GM23338 (cell line): ENCODE data around the gene LYZL1. TPM values are rescaled to one million over a fixed set of nuclear protein-coding genes. Genes with fewer than 3 reads are reported as not detected.

Experiments used
- ATAC-seq: fragments of 200-7000 bp; cut with Tn5 transposase; 3 replicates; pipeline ENCODE4 v1.9.1; 2020
- DNase-seq: peaks from one replicate; pipeline ENCODE4 v3.0.0-alpha.2; 2015; ENCODE audit warnings: low spot score
- H2AFZ ChIP-seq: fragments of 200-600 bp; sonication (generic); 2 replicates; pipeline ENCODE4 v1.8.0; 2016; ENCODE audit warnings: antibody characterized with exemption, mild to moderate bottlenecking, moderate library complexity
- H3F3A ChIP-seq: fragments of 200-600 bp; sonication (generic); replicated peaks from 2 replicates; pipeline ENCODE4 v1.8.0; 2017; ENCODE audit warnings: antibody characterized with exemption, mixed run types, low read depth
- H3K27ac ChIP-seq: fragments of 200-600 bp; sonication (generic); 2 replicates; pipeline ENCODE4 v1.6.1; 2016; ENCODE audit warnings: low read depth
- H3K27me3 ChIP-seq: fragments of 200-600 bp; sonication (generic); 2 replicates; pipeline ENCODE4 v1.8.0; 2016; ENCODE audit warnings: mild to moderate bottlenecking, mixed run types, moderate library complexity; ENCODE audit not compliant: insufficient read depth
- H3K36me3 ChIP-seq: fragments of 200-600 bp; sonication (generic); 2 replicates; pipeline ENCODE4 v1.8.0; 2016; ENCODE audit warnings: mild to moderate bottlenecking; ENCODE audit not compliant: insufficient read depth
- H3K4me1 ChIP-seq: fragments of 200-600 bp; sonication (generic); 2 replicates; pipeline ENCODE4 v1.8.0; 2016; ENCODE audit warnings: mild to moderate bottlenecking, moderate library complexity; ENCODE audit not compliant: insufficient read depth
- H3K4me2 ChIP-seq: fragments of 200-600 bp; sonication (generic); 2 replicates; pipeline ENCODE4 v1.7.1; 2017; ENCODE audit warnings: mixed run types
- H3K4me3 ChIP-seq: fragments of 200-600 bp; sonication (generic); 2 replicates; pipeline ENCODE4 v1.6.1; 2016; ENCODE audit warnings: mixed run types
- H3K79me2 ChIP-seq: fragments of 200-600 bp; sonication (generic); replicated peaks from 2 replicates; pipeline ENCODE4 v1.8.0; 2017; ENCODE audit warnings: mild to moderate bottlenecking; ENCODE audit not compliant: insufficient read depth
- H3K9me2 ChIP-seq: fragments of 200-600 bp; sonication (generic); 2 replicates; pipeline ENCODE4 v1.8.0; 2017; ENCODE audit not compliant: insufficient read depth
- H4K20me1 ChIP-seq: fragments of 200-600 bp; sonication (generic); replicated peaks from 2 replicates; pipeline ENCODE4 v1.8.0; 2017; ENCODE audit warnings: mild to moderate bottlenecking; ENCODE audit not compliant: insufficient read depth
- H3K27ac Mint-ChIP-seq: 2 replicates; pipeline ENCODE4 v1.8.0; 2020; ENCODE audit warnings: inconsistent platforms, mild to moderate bottlenecking, moderate library complexity, mixed read lengths
- H3K27me3 Mint-ChIP-seq: 3 replicates; pipeline ENCODE4 v1.8.0; 2022; ENCODE audit warnings: low read depth, mild to moderate bottlenecking, moderate library complexity, mixed read lengths, inconsistent platforms; ENCODE audit not compliant: insufficient read depth, poor library complexity
- H3K36me3 Mint-ChIP-seq: 3 replicates; pipeline ENCODE4 v1.8.0; 2021; ENCODE audit warnings: low read depth, mild to moderate bottlenecking, inconsistent platforms, moderate library complexity, mixed read lengths
- H3K4me1 Mint-ChIP-seq: 3 replicates; pipeline ENCODE4 v1.8.0; 2020; ENCODE audit warnings: mild to moderate bottlenecking, inconsistent platforms, mixed read lengths
- H3K4me3 Mint-ChIP-seq: 3 replicates; pipeline ENCODE4 v1.8.0; 2021; ENCODE audit warnings: moderate library complexity, mild to moderate bottlenecking, inconsistent platforms, mixed read lengths
- H3K9me3 Mint-ChIP-seq: 3 replicates; pipeline ENCODE4 v1.8.0; 2020; ENCODE audit warnings: moderate library complexity, mild to moderate bottlenecking, inconsistent platforms, mixed read lengths
- CTCF ChIP-seq, 2 experiments: fragments of 200-600 bp in 1 of 2; sonication (generic) in 1 of 2; conservative IDR thresholded peaks; 2 replicates each; pipeline versions ENCODE4 v1.5.1 to v1.6.1; 2016 to 2017; ENCODE audit warnings: antibody characterized with exemption in 2 of 2, low read depth in 2 of 2, mild to moderate bottlenecking in 2 of 2, moderate library complexity in 1 of 2
- ETS1 ChIP-seq: IDR thresholded peaks from 2 replicates; pipeline ENCODE4 v1.6.1; 2016; ENCODE audit warnings: antibody characterized with exemption
- EZH2 ChIP-seq: fragments of 200-600 bp; sonication (generic); IDR thresholded peaks from one replicate; pipeline ENCODE4 v1.8.0; 2017; ENCODE audit warnings: antibody characterized with exemption, mild to moderate bottlenecking, low read depth; ENCODE audit not compliant: unreplicated experiment
- EZH2phosphoT487 ChIP-seq: fragments of 200-600 bp; sonication (generic); IDR thresholded peaks from one replicate; pipeline ENCODE4 v1.8.1; 2018; ENCODE audit warnings: antibody characterized with exemption; ENCODE audit not compliant: unreplicated experiment
- NANOG ChIP-seq: IDR thresholded peaks from 2 replicates; pipeline ENCODE4 v1.6.1; 2016; ENCODE audit warnings: antibody characterized with exemption, borderline replicate concordance
- POLR2AphosphoS5 ChIP-seq: IDR thresholded peaks from 2 replicates; pipeline ENCODE4 v1.6.1; 2016; ENCODE audit warnings: antibody characterized with exemption, low read depth
- REST ChIP-seq: IDR thresholded peaks from one replicate; pipeline ENCODE4 v1.6.1; 2018; ENCODE audit warnings: antibody characterized with exemption; ENCODE audit not compliant: unreplicated experiment
- ZNF114 ChIP-seq: fragments of 250-450 bp; sonication (Bioruptor Pico); IDR thresholded peaks from 2 replicates; pipeline ENCODE4 v1.5.0; 2020; ENCODE audit warnings: mild to moderate bottlenecking, moderate library complexity
- ZNF331 ChIP-seq: fragments of 250-450 bp; sonication (Bioruptor Pico); IDR thresholded peaks from 2 replicates; pipeline ENCODE4 v1.5.0; 2020; ENCODE audit warnings: low read depth, mild to moderate bottlenecking, moderate library complexity
- ZNF462 ChIP-seq: fragments of 250-450 bp; sonication (Bioruptor Pico); IDR thresholded peaks from 2 replicates; pipeline ENCODE4 v1.5.0; 2020; ENCODE audit warnings: mild to moderate bottlenecking, moderate library complexity
- polyA plus RNA-seq: library from polyadenylated mRNA; unstranded; fragments of >200 nt; fragmentation: Nextera tagmentation; extraction: Ambion mirVana; gene quantifications from 2 replicates; pipeline ENCODE4 v1.2.1, GENCODE V29; 2016
- total RNA-seq: library from RNA; depleted of rRNA; stranded (reverse); fragments of >200 nt; shearing (Covaris generic); gene quantifications from 2 replicates; pipeline ENCODE4 v1.2.3, GENCODE V29; 2014

LYZL1 gene
- total and polyA plus RNA-seq, 2 experiments from 2014 or later = not detected

GRCh38 chr10:29266641-29267040 is 22.2 kb upstream of the LYZL1 start:
- Mint-ChIP-seq H3K9me3 (peaks cover 11% of the 10 kb centered on the region; the same call in 2 of the 3 replicates), H3K27ac (no peak overlapping the region), H3K4me3 (no peak overlapping the region), H3K27me3 (no peaks in the 10 kb centered on the region), H3K36me3 (peaks cover 10% of the 10 kb centered on the region), H3K4me1 (peaks cover 9% of the 10 kb centered on the region; the same call in 2 of the 3 replicates)
- no peak overlapping the region for H3K4me3 ChIP-seq
- ATAC-seq = peak; percentile 76
- no peak overlapping the region for H3K4me2 ChIP-seq
- no peak overlapping the region for H3K27ac ChIP-seq
- no peak for TF ChIP-seq REST
- TF ChIP-seq ZNF114 (CRISPR knock-in tag) = no peak
- no peak for TF ChIP-seq CTCF (conservative IDR thresholded peaks at IDR 0.05; ENCODE audit: low read depth in 2 of 2)
- TF ChIP-seq ZNF331 (CRISPR knock-in tag) = no peak
- no peak for TF ChIP-seq ZNF462 (CRISPR knock-in tag)
- TF ChIP-seq EZH2 = no peak
- TF ChIP-seq POLR2AphosphoS5 = no peak
- no peak for TF ChIP-seq EZH2phosphoT487
- TF ChIP-seq ETS1 = no peak
- no peak for TF ChIP-seq NANOG
- 0 out of 2 replicates have a peak, but pooled peaks cover 4% of the 10 kb centered on the region for H3K9me2 ChIP-seq
- no peaks in the 10 kb centered on the region for H3F3A ChIP-seq
- H3K36me3 ChIP-seq = no peaks in the 10 kb centered on the region
- H4K20me1 ChIP-seq = no peaks in the 10 kb centered on the region
- H3K4me1 ChIP-seq = peaks cover 11% of the 10 kb centered on the region; the same call in 1 of the 2 replicates
- H3K79me2 ChIP-seq = no peaks in the 10 kb centered on the region
- DNase-seq = peak; percentile 64
- H3K27me3 ChIP-seq = no peaks in the 10 kb centered on the region
- H2AFZ ChIP-seq = peak overlapping the region; percentile 83; the same call in 1 of the 2 replicates
